Thyroid gland (tissue), 4 donors: ENCODE measurements around the gene MTG1. TPM values are rescaled to one million over a fixed set of nuclear protein-coding genes. Genes with fewer than 3 reads are reported as not detected.

Experiments
- DNase-seq, 2 donors: peaks; one replicate each; pipeline ENCODE4 v3.0.0-alpha.2; 2019
- H3K27ac ChIP-seq, 3 donors: fragments of 200-600 bp; sonication (generic); 1 replicate in 2 of 3; 2 replicates in 1 of 3; pipeline ENCODE4 v1.5.1; 2016 to 2019; ENCODE audit warnings: mild to moderate bottlenecking in 1 of 3, moderate library complexity in 1 of 3
- H3K27me3 ChIP-seq: fragments of 200-600 bp; sonication (generic); one replicate; pipeline ENCODE4 v1.5.1; 2019
- H3K36me3 ChIP-seq, 2 donors: fragments of 200-600 bp; sonication (generic); one replicate each; pipeline ENCODE4 v1.5.1; 2016 to 2019
- H3K4me1 ChIP-seq, 2 donors: fragments of 200-600 bp; sonication (generic); one replicate each; pipeline ENCODE4 v1.5.1; 2017 to 2019
- H3K4me3 ChIP-seq, 3 donors: fragments of 200-600 bp; sonication (generic); replicated peaks in 1 of 3; 1 replicate in 2 of 3; 2 replicates in 1 of 3; pipeline ENCODE4 v1.5.1; 2016; ENCODE audit warnings: mild to moderate bottlenecking in 1 of 3
- H3K9me3 ChIP-seq: fragments of 200-600 bp; sonication (generic); one replicate; pipeline ENCODE4 v1.5.1; 2017
- POLR2A ChIP-seq, 2 donors: fragments of 450-650 bp; IDR thresholded peaks; one replicate each; pipeline ENCODE4 v1.6.1; 2017; ENCODE audit warnings: antibody characterized with exemption in 2 of 2, mild to moderate bottlenecking in 2 of 2, moderate library complexity in 1 of 2
- WGBS, 2 donors: methylation state at CpG; one replicate each; pipeline ENCODE4 v1.1.5; 2017; 5-methylcytosine and 5-hydroxymethylcytosine counted together
- intact Hi-C: fragments of 100-400 bp; cut with DNase I; formaldehyde crosslinking; loops from one replicate; pipeline ENCODE4 v1.15.1; 2023
- total RNA-seq, 4 donors: library from RNA; depleted of rRNA; stranded (reverse); fragments of >200 nt; gene quantifications; one replicate each; pipeline ENCODE4 v1.2.3, GENCODE V29; 2016
- TF ChIP-seq, protein P1 (sequence below), 6 experiments: fragments of 200-600 bp in 3 of 6; fragments of 450-650 bp in 3 of 6; sonication (generic) in 3 of 6; IDR thresholded peaks; one replicate each; pipeline ENCODE4 v1.5.1; 2016 to 2019; ENCODE audit warnings: antibody characterized with exemption in 6 of 6, mild to moderate bottlenecking in 2 of 6, inconsistent platforms in 1 of 6, moderate library complexity in 1 of 6

Gene MTG1
- total RNA-seq, 4 donors from 2014 or later = 23.8 to 40.8 (median 35.0) TPM

GRCh38 chr10:133349577-133350011, 44.4 kb upstream of the MTG1 start:
- TF ChIP-seq, protein P1, sequence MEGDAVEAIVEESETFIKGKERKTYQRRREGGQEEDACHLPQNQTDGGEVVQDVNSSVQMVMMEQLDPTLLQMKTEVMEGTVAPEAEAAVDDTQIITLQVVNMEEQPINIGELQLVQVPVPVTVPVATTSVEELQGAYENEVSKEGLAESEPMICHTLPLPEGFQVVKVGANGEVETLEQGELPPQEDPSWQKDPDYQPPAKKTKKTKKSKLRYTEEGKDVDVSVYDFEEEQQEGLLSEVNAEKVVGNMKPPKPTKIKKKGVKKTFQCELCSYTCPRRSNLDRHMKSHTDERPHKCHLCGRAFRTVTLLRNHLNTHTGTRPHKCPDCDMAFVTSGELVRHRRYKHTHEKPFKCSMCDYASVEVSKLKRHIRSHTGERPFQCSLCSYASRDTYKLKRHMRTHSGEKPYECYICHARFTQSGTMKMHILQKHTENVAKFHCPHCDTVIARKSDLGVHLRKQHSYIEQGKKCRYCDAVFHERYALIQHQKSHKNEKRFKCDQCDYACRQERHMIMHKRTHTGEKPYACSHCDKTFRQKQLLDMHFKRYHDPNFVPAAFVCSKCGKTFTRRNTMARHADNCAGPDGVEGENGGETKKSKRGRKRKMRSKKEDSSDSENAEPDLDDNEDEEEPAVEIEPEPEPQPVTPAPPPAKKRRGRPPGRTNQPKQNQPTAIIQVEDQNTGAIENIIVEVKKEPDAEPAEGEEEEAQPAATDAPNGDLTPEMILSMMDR (IDR thresholded peaks at IDR 0.05) = no peak
- no peak for TF ChIP-seq POLR2A (IDR thresholded peaks at IDR 0.05)
- Histone ChIP-seq H3K9me3 (no peaks in the 10 kb centered on the region), H3K4me1 (no peaks in the 10 kb centered on the region), H3K4me3 (no peak overlapping the region), H3K27ac (no peak overlapping the region), H3K27me3 (peaks cover 6% of the 10 kb centered on the region), H3K36me3 (no peaks in the 10 kb centered on the region)
- intact Hi-C loops = no loop called here
- 65 to 71% methylated on average over 6 to 9 of the region's 9 CpGs for WGBS, 2 donors
- no peak for DNase-seq

DNA sequence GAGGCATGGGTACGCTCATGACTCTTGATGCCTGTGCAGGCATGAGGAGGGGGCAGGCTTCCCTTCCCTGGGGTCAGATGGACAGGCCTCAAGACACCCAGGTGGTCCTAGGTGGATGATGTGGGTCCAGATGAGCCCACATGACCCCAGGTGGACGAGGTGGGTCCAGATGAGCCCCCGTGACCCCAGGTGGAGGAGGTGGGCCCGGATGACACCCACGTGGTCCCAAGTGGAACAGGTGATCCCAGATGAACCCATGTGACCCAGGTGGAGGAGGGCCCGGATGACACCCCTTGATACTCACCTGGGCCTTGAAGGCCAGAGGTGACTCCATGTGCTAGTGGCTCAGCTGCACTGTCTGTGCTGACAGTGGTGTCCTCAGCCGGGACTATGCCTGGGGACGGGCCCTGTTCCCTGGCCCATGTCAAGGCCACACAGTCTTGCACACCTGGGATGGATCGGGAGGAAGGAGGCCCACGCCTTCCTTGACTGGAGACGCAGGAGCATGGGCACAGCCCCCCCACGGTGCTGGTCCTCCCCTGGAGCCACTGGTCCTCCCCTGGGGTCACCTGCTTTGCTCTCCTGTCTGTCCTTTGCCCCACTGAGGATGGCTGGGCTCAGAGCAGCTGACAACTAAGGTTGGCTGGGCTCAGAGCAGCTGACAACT, 43.5 kb upstream of the MTG1 start:
- Histone ChIP-seq H3K4me1 (no peaks in the 10 kb centered on the region), H3K27me3 (peaks cover 6% of the 10 kb centered on the region), H3K4me3 (no peak overlapping the region), H3K36me3 (no peaks in the 10 kb centered on the region), H3K9me3 (no peaks in the 10 kb centered on the region), H3K27ac (no peak overlapping the region)
- WGBS, 2 donors = 63 to 86% methylated on average over 7 to 11 of the region's 12 CpGs
- no peak for DNase-seq
- TF ChIP-seq, protein P1 (IDR thresholded peaks at IDR 0.05) = no peak
- intact Hi-C loops = no loop called here

DNA sequence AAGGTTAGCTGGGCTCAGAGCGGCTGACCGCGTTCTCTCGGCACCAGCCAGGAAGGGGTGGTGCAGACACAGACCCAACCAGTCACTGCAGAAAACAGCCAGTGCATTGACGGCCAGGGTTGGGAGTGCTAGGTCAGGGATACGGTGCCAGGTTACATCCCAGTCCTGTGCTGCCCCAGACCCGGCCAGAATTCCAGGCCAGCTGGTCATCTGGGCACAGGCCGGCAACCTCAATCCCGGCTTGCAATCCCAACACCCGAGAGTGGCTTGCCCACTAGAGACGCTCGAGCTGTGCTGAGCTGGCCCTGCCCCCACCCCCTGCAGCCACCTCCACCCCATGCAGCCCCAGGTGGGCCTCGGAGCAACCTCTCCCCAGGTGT, 43.0 kb upstream of the MTG1 start:
- Histone ChIP-seq H3K27ac (no peak overlapping the region), H3K4me1 (no peaks in the 10 kb centered on the region), H3K36me3 (no peaks in the 10 kb centered on the region), H3K27me3 (peaks cover 6% of the 10 kb centered on the region), H3K9me3 (no peaks in the 10 kb centered on the region), H3K4me3 (no peak overlapping the region)
- WGBS, 2 donors = 49 to 100% methylated on average over 1 to 8 of the region's 13 CpGs
- TF ChIP-seq, protein P1 (IDR thresholded peaks at IDR 0.05) = no peak
- no peak for TF ChIP-seq POLR2A (IDR thresholded peaks at IDR 0.05)
- no peak for DNase-seq
- intact Hi-C loops = no loop called here

DNA sequence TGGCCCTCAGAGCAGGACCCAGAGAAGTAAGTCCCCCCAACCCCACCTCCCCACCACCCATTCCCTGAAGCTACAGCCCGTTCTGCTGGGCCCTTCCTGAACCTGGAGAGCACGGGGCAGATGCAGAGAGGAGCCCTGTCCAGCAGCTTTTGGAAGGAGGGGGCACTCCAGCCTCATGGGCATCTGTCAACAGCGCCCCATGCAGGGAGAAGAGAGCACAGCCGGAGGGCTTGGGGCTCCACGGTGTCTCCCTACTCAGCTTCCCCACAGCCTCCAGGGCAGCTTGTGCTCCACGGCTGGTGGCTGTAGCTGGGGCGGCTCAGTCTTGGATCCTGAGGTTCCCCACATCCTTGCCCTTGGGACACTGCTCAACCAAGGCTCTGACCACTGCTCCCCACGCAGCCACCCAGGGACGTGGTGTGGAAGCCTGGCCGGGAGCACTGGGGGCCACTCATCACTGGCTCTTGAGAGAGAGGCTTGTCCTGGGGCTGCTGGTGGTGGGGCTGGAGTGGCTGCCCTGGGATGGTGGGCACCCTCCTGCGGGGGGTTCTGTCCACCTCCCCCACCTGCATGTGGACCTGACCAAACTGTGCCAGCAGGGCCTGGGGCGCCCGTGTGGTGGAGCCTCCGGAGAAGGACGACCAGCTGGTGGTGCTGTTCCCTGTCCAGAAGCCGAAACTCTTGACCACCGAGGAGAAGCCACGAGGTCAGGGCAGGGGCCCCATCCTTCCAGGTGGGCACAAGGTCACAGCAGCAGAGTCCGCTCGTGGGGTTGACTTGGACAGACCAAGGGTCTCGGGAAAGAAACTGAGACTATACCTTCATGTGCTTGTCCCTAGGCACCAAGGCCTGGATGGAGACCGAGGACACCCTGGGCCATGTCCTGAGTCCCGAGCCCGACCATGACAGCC, 42.3 kb upstream of the MTG1 start:
- H3K4me1 ChIP-seq = peaks cover 0 to 4% of the 10 kb centered on the region in 2 donors
- H3K36me3 ChIP-seq = no peaks in the 10 kb centered on the region
- H3K27ac ChIP-seq = no peak overlapping the region
- no peaks in the 10 kb centered on the region for H3K9me3 ChIP-seq
- no peak overlapping the region for H3K4me3 ChIP-seq
- no peak for TF ChIP-seq POLR2A (IDR thresholded peaks at IDR 0.05)
- TF ChIP-seq, protein P1 (IDR thresholded peaks at IDR 0.05) = no peak
- WGBS, 2 donors = 69 to 77% methylated on average over 6 to 21 of the region's 24 CpGs
- peaks cover 6% of the 10 kb centered on the region for H3K27me3 ChIP-seq
- no peak for DNase-seq
- intact Hi-C loops = no loop called here
